Fibroblast of skin of left quadriceps (primary cell): ENCODE data around the gene CWC25.

Experiments
- DNase-seq, 2 experiments: peaks; one replicate each; pipeline ENCODE4 v3.0.0-alpha.2; 2013; ENCODE audit warnings: low read depth in 2 of 2

The CWC25 gene

DNA sequence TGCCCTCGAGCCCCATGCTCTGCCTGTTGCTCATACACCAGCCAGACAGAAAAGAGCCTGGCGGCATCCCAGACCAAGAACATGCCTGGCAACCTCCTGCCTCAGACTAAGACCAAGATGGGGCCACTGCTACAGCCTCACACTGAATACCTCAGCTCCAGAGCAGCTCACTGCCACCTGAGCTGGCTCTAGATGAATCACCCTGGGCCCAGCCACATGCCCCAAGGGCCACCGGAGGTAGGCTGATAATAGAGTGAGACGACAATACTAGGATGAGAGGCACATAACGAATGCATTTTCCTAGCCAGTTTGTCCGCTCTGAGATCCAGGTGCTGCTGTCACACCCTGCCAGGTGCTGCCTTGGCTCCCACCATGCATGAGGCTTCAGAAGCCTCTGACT is 38.7 kb downstream of the CWC25 start:
- no peak for DNase-seq

DNA sequence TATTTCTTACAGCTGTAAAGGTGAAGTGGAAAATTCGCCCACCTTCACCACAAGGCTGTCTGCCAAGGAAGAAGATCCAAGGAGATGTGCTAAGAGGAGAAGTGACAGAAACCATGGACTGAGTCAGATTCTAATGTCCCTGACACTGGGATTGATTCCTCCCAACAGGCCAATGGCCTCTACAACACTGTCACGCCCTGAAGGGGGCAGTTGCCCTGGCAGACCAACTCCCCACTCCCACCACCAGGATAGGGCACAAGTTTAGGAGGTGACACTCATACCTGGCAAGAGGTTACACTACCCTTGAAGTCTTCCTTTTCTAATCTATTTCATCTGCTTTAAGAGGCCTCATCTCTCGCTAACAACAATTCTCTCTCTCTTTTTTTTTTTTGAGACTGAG is 41.9 kb downstream of the CWC25 start:
- no peak for DNase-seq

DNA sequence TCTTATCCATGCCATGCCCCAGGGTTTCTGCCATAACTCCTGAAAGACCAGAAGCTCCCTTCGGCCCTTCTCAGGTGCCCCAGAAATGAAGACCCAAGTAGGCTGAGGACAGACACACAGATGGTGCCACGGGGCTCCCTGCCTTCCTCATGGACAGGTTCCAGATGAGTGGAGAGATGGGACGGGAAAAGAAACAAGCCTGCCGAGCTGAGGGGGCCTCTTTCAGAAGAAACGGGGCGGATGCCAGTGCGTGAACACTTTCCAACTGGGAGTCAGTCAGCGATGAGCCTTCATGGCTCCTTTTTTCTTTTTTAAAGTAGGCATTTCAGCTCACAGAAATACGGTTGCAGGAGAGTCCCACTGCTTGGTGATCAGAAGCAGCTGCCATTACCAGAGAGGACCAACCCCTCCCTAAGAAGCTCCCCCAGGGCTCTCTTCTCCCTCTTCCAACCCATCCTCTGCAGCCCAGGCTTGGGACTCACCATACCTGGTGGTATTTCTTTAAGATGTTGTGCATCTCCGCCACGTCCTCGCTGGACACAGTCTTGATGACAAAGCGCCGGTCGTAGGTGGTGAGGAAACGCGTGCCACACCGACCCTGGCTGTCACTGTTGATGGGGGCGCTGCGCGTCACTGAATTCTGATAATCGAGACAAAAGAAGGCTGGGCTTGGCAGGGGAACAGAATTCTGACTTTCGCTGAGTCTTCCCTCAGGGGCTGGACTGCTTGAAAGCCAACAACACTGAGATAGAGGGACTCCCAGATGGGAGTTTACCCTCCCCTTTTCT is 45.0 kb downstream of the CWC25 start:
- no peak for DNase-seq

DNA sequence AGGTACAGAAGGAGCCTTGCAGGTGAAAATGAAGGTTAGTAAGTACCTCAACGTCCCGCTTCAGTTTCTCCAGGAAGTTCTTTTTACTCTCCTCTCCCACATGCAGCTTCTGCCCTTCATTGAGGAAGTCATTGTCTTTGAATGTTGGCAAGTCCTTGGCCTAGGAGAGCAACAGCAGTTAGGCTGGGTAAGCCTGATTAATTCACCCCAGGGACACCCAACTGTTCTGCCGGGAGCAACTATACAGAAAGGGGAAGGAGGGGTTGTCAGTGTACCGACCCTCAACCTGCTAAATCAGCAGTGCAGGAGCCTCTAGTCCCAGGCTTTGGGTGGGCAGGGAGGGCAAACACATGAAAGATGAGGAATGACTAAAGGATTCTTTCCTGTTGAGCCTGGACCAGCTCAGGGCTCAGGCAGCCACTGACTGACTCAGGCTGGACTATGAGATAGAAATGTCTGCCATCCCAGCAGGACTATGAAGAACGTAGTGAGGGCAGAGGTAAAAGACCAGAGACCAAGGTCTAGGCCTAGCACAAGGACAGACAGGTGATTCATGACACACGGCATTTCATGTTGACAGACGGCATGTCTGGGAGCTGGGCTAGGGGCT is 47.4 kb downstream of the CWC25 start:
- DNase-seq, result no peak

DNA sequence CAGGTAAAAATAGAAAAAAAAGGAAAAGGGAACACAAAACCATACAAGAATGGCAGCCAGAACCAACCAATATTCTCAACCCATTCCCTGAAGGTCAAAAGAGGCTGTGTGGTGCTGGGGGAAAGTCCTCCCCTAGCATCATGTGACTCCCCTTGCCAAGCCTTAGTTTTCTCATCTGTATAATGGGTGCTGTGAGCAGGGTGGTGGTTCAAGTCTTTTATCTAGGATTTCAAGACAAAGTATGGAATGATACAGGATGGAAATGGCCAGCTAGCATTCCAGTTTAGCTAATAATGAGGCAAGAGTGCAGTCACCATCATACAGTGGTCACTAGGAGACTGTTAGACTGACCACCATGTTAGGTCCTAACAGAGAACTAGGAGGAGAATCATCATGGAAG is 51.9 kb downstream of the CWC25 start:
- no peak for DNase-seq

DNA sequence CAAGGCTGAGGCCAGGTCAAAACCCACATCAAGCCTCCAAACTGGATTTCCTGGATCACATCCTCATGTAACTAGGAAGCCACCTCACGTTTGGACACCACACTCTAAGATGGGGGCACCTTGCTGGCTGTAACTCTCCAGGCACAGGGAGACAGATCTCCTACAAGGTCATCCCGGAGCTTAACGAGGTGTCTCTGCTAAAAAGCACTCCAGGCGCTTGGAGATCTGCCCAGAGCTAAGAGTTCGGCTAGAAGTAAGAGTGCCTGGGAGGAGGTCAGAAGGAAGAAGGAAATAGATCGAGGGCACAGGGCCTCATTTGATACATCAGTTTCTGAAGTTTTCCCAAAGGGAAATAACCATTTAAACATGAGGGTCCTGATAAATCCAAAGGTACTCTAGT is 56.7 kb downstream of the CWC25 start:
- DNase-seq, result no peak

DNA sequence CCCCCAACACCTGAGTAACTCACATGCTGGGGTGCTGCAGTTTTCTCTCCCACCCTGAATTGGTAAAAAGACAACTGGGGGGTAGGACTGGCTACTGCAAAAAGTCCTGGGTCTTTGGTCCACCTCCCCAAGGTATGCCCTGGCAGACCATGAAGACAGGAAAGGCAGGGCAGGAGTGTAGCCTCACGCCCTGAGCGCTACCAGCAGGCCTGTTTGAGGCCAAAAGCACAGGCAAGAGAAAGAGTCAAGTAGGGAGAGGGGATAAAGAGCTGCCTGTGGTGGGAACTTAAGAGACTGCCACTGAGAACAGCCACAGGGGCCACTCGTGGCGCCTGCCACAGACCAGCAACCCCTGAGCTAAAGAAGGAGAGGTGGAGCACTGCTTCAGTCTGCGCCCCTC is 58.8 kb downstream of the CWC25 start:
- no peak for DNase-seq

DNA sequence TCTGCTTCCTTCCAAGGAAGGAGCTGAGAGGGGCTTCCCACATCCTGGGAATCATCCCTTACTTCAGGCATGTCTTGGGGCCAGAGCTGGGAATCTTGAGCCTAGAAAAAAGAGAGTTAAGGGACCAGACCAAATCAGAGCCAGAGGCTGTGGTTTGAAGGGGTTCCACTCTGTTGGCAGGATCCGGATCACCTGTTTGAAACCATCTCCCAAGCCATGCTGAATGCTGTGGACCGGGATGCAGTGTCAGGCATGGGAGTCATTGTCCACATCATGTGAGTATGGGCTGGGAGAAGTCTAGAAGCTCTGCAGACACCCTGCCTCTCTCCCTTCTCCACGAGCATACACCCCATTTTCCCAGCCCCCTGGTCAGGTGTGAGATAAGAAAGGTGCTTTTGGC is 62.9 kb downstream of the CWC25 start:
- DNase-seq, result no peak

DNA sequence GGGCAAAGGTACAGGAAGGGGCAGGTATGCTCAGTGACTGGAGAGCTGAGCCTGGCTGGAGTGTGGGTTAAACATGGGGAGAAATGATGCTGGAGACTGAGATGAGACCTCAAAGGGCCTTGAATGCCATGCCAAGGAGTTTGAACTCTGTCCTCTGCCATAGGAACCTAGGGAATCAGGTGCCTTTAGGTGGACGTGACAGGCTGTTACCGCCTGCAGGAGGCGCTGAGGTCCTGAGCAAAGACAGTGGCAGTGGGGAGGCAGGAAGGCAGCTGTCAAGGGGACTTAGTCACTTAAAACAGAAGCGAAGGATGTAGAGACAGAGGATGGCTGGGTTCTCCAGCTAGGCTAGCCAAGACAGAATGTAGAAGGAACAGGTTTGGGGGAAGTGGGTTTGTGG is 63.5 kb downstream of the CWC25 start:
- no peak for DNase-seq

DNA sequence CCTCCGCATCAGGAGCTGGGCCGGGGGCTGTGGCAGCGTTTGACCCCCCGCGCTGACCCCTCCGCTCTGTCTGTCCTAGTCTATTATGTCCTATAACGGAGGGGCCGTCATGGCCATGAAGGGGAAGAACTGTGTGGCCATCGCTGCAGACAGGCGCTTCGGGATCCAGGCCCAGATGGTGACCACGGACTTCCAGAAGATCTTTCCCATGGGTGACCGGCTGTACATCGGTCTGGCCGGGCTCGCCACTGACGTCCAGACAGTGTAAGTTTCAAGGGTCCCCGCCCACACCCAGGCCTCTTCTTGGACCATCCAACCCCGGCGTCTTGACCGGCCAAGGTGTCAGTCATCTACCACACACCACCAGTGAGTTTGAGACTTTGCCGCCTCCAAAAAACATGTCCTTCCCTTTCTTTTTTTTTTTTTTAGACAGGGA is 72.0 kb downstream of the CWC25 start:
- DNase-seq, result no peak

DNA sequence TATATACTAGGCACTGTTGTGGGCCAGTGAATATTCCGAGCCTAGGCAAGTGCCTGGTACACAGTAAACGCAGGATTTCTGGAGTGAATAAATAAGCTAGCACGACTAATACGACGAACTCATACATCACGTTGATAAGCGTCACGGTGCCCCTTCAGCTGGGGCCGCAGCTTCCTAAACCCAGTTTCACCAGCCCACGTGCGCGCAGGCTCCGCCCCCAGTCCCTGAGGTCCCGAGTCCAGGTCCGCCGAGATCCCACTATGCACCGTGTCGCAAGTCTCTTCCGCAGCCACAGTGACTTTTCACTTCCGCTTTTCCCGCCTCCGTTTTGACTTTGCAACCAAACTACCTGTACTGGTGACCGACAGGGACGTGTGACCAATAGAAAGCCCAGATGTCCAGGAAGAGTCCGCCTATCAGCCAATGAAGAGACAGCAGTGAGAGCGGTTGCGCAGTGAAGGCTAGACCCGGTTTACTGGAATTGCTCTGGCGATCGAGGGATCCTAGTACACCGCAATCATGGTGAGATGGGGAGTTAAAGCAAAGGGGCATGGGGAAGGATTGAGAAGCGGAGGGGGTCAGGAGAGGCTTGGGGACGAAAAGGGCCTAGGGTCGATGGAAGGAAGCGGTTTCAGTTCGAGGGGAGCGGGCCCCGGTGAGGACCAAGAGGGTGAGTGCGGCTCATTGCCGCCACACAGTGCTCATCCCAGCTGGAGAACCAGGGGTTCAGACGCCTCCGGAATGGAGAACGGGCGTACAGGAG is 72.6 kb downstream of the CWC25 start, which contains the start of gene PSMB3:
PSMB3 (plus strand) TSS at position 434 of the 763 bp plus-strand sequence; CDS start at position 520, 86 bp downstream.
- peak; percentile 99 for DNase-seq

DNA sequence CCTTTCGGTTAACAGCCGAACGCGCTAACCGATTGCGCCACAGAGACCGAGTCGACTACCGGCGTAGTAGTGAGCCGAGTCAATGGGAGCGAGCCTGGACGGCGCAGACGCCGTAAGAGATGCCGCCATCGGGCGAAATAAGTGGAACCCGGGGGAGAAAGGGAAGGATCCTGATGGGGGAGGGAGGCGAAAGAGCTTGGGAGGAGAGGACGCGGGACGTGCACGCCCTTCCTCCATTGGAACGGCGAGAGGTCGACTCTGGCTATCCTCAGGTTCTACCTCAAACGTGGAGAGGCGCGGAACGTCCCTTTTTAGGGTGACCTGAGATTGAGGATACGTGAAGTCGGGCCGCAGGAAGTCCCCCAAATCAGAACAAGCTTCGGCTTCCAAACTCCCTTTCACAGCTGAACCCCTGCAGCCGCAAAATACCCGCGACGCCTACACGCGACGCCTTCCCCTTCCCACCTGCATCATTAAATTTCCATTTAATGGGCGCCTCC is 73.3 kb downstream of the CWC25 start:
- peak; percentile 68 to 73 for DNase-seq

DNA sequence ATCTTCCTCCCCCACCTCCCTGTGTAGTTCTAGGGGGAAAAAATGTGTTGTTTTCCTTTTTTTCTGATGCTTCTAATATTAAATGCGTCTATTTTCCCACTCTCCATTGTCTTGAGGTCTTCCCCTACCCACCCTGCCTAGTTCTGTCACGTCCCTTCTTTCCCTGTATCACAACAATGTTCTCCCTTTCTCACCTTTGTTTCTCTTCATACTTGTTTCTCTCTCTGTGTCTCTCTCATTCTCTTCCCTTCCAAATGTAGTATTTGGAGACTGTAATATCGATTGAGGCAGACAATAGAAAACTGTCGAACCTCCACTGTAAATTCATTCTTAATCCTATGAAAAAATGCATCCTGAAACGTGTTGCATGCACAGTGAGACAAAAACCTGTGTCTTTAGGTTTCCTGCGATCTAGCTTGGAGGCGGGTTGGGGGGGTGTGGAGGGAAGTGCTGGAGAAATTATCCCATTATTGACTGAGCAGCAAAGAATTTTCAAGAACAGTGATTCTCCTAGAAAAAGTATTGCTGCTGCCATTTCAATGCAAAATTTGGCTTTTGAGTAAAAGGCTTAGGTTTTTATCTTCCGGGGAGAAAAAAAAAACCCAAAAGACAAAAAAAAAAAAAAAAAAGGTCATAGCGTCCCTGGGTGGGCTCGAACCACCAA is 73.8 kb downstream of the CWC25 start:
- no peak for DNase-seq
